Esophagus muscularis mucosa (tissue), 4 donors: ENCODE data around the gene TRIM71.

Experiments
- CTCF ChIP-seq, 3 experiments: fragments of 200-600 bp in 2 of 3; fragments of 450-650 bp in 1 of 3; sonication (generic) in 2 of 3; IDR thresholded peaks; one replicate each; pipeline ENCODE4 v1.5.1; 2017 to 2019; ENCODE audit warnings: antibody characterized with exemption in 3 of 3, mild to moderate bottlenecking in 2 of 3, moderate library complexity in 1 of 3
- EP300 ChIP-seq: sonication (generic); formaldehyde crosslinking; IDR thresholded peaks from one replicate; pipeline ENCODE4 v1.6.1; 2017; ENCODE audit warnings: antibody characterized with exemption
- POLR2A ChIP-seq: fragments of 450-650 bp; IDR thresholded peaks from one replicate; pipeline ENCODE4 v1.6.1; 2017; ENCODE audit warnings: antibody characterized with exemption, moderate library complexity, mild to moderate bottlenecking, low read depth
- POLR2AphosphoS5 ChIP-seq, 2 donors: sonication (generic); formaldehyde crosslinking; IDR thresholded peaks; one replicate each; pipeline ENCODE4 v1.6.1; 2017; ENCODE audit warnings: antibody characterized with exemption in 2 of 2

- TF ChIP-seq CTCF (IDR thresholded peaks at IDR 0.05) (no peak), EP300 (no peak), POLR2A (no peak), POLR2AphosphoS5 (IDR thresholded peaks at IDR 0.05) (no peak)
Measured at GRCh38 chr3:32899265-32899664, 81.5 kb downstream of the TRIM71 start.
